ENCODE results near the gene RAB28. TPM values are rescaled to one million over a fixed set of nuclear protein-coding genes. Genes with fewer than 3 reads are reported as not detected.

Gene RAB28
- total RNA-seq, 1 donor from 2014 or later, result 11.9 TPM

GRCh38 chr4:13378973-13379759 lies 105.0 kb downstream of the RAB28 start:
- no peak for DNase-seq (ENCODE audit: low read depth in 2 of 2)

- no peak for DNase-seq (ENCODE audit: low read depth in 2 of 2)
Observed at GRCh38 chr4:13371048-13371447, 113.1 kb downstream of the RAB28 start.

GRCh38 chr4:13368217-13368616 lies 115.9 kb downstream of the RAB28 start:
- no peak for DNase-seq (ENCODE audit: low read depth in 2 of 2)

GRCh38 chr4:13367691-13368090 lies 116.4 kb downstream of the RAB28 start:
- DNase-seq (ENCODE audit: low read depth in 2 of 2), result no peak

GRCh38 chr4:13367244-13367643 lies 116.9 kb downstream of the RAB28 start:
- DNase-seq (ENCODE audit: low read depth in 2 of 2), result no peak

- DNase-seq (ENCODE audit: low read depth in 2 of 2), result no peak
Observed at GRCh38 chr4:13365195-13365594, 118.9 kb downstream of the RAB28 start.

GRCh38 chr4:13364653-13365052 lies 119.5 kb downstream of the RAB28 start:
- DNase-seq (ENCODE audit: low read depth in 2 of 2), result no peak

GRCh38 chr4:13364172-13364571 lies 120.0 kb downstream of the RAB28 start:
- DNase-seq (ENCODE audit: low read depth in 2 of 2), result no peak

GRCh38 chr4:13359809-13360208 lies 124.3 kb downstream of the RAB28 start:
- no peak for DNase-seq (ENCODE audit: low read depth in 2 of 2)

- no peak for DNase-seq (ENCODE audit: low read depth in 2 of 2)
Observed at GRCh38 chr4:13355111-13355880, 128.8 kb downstream of the RAB28 start.

- no peak for DNase-seq (ENCODE audit: low read depth in 2 of 2)
Observed at GRCh38 chr4:13349096-13349495, 135.0 kb downstream of the RAB28 start.

- DNase-seq (ENCODE audit: low read depth in 2 of 2), result no peak
Observed at GRCh38 chr4:13348216-13348615, 135.9 kb downstream of the RAB28 start.

GRCh38 chr4:13347517-13348125 lies 136.5 kb downstream of the RAB28 start:
- no peak for DNase-seq (ENCODE audit: low read depth in 2 of 2)

GRCh38 chr4:13344216-13344615 lies 139.9 kb downstream of the RAB28 start:
- no peak for DNase-seq (ENCODE audit: low read depth in 2 of 2)

- DNase-seq (ENCODE audit: low read depth in 2 of 2), result no peak
Observed at GRCh38 chr4:13340672-13341071, 143.5 kb downstream of the RAB28 start.

GRCh38 chr4:13331827-13332226 lies 152.3 kb downstream of the RAB28 start:
- DNase-seq (ENCODE audit: low read depth in 2 of 2), result no peak

- peak in 1 of 2 donors; percentile 26 for DNase-seq (ENCODE audit: low read depth in 2 of 2)
Observed at GRCh38 chr4:13329963-13330362, 154.2 kb downstream of the RAB28 start.

- no peak for DNase-seq (ENCODE audit: low read depth in 2 of 2)
Observed at GRCh38 chr4:13329340-13329850, 154.7 kb downstream of the RAB28 start.

GRCh38 chr4:13328591-13328990 lies 155.5 kb downstream of the RAB28 start:
- no peak for DNase-seq (ENCODE audit: low read depth in 2 of 2)

- no peak for DNase-seq (ENCODE audit: low read depth in 2 of 2)
Observed at GRCh38 chr4:13327991-13328390, 156.1 kb downstream of the RAB28 start.

- no peak for DNase-seq (ENCODE audit: low read depth in 2 of 2)
Observed at GRCh38 chr4:13325744-13326143, 158.4 kb downstream of the RAB28 start.

GRCh38 chr4:13323921-13324320 lies 160.2 kb downstream of the RAB28 start:
- no peak for DNase-seq (ENCODE audit: low read depth in 2 of 2)

Measured in lung microvascular endothelial cell (primary cell).